ENCODE results near the gene EXOC2.

GRCh38 chr6:448296-449056 is 244.5 kb downstream of the EXOC2 start:
- TF ChIP-seq ISL1 (CRISPR knock-in tag; IDR thresholded peaks at IDR 0.05) (no peak), ZFP30 (CRISPR knock-in tag; IDR thresholded peaks at IDR 0.05) (no peak)

All from SK-N-SH treated with all-trans-retinoic acid at 6 μM for 48 hours (cell line).